HepG2 (cell line): Measurements from ENCODE around the gene GRIK5. TPM values are rescaled to one million over a fixed set of nuclear protein-coding genes. Genes with fewer than 3 reads are reported as not detected.

Experiments used
- ATAC-seq: fragments of 200-7000 bp; cut with Tn5 transposase; 3 replicates; pipeline ENCODE4 v1.9.1; 2020; ENCODE audit warnings: mild to moderate bottlenecking, moderate library complexity
- BruUV-seq: library from RNA; stranded (reverse); fragments of 400-500 nt; replicated peaks from 2 replicates; lab custom pipeline; 2021; lab: Mats Ljungman, UMichigan
- CTCF ChIA-PET: fragments of 300-600 bp; formaldehyde crosslinking; extraction: SDS; loops from one replicate; lab custom pipeline; 2021; ENCODE audit warnings: low total read pairs, inconsistent platforms, low intra/inter-chr PET ratio; lab: Yijun Ruan, JAX
- POLR2A ChIA-PET: fragments of 350-600 bp; sonication (Branson Sonifier 250); formaldehyde crosslinking; loops from one replicate; lab custom pipeline; 2020; ENCODE audit warnings: antibody characterized with exemption, inconsistent platforms; lab: Yijun Ruan, JAX
- DNase-seq: peaks from one replicate; pipeline ENCODE4 v3.0.0-alpha.2; 2015; ENCODE audit warnings: low spot score
- FAIRE-seq: peaks from 3 replicates; lab custom pipeline; 2011; peaks lifted over from hg19 to GRCh38; lab: Jason Lieb, UNC
- H2AFZ ChIP-seq: one replicate; pipeline ENCODE4 v1.6.1; 2011; ENCODE audit warnings: low read length, inconsistent platforms
- H3K27ac ChIP-seq: fragments of 300-600 bp; 3 replicates; pipeline ENCODE4 v1.8.0; 2011; ENCODE audit warnings: mixed run types, mild to moderate bottlenecking, mixed read lengths, low read length, inconsistent platforms; ENCODE audit not compliant: insufficient read depth; ENCODE audit errors: extremely low read length
- H3K27me3 ChIP-seq, 2 experiments: fragments of 200-600 bp in 1 of 2; 2 replicates in 1 of 2; 3 replicates in 1 of 2; pipeline versions ENCODE4 v1.6.0 to v1.8.0; 2011; ENCODE audit warnings: low read length in 2 of 2, mild to moderate bottlenecking in 2 of 2, moderate library complexity in 2 of 2, inconsistent platforms in 1 of 2; ENCODE audit not compliant: insufficient read depth in 2 of 2, control insufficient read depth in 1 of 2
- H3K36me3 ChIP-seq, 2 experiments: fragments of 200-600 bp in 1 of 2; replicated peaks in 1 of 2; 2 replicates in 1 of 2; 3 replicates in 1 of 2; pipeline versions ENCODE4 v1.5.1 to v1.8.0; 2011; ENCODE audit warnings: low read length in 2 of 2, inconsistent platforms in 1 of 2; ENCODE audit not compliant: insufficient read depth in 2 of 2, control insufficient read depth in 1 of 2
- H3K4me1 ChIP-seq: 2 replicates; pipeline ENCODE4 v1.5.1; 2012; ENCODE audit warnings: low read length, inconsistent platforms; ENCODE audit not compliant: insufficient read depth
- H3K4me2 ChIP-seq: 2 replicates; pipeline ENCODE4 v1.6.0; 2011; ENCODE audit warnings: low read depth, low read length, inconsistent platforms
- H3K4me3 ChIP-seq, 3 experiments: fragments of 200-600 bp in 1 of 3; sonication (generic), shearing (Covaris generic) in 1 of 3; replicated peaks in 1 of 3; 2 replicates each; pipeline ENCODE4 v1.5.1; 2011 to 2016; ENCODE audit warnings: low read length in 3 of 3, inconsistent platforms in 2 of 3, low read depth in 2 of 3, mild to moderate bottlenecking in 2 of 3, control low read depth in 1 of 3, mixed read lengths in 1 of 3; ENCODE audit not compliant: insufficient read depth in 1 of 3
- H3K79me2 ChIP-seq: one replicate; pipeline ENCODE4 v1.6.1; 2011; ENCODE audit warnings: low read length, inconsistent platforms; ENCODE audit not compliant: insufficient read depth
- H3K9ac ChIP-seq: 2 replicates; pipeline ENCODE4 v1.6.0; 2011; ENCODE audit warnings: mild to moderate bottlenecking, low read depth, low read length, inconsistent platforms; ENCODE audit not compliant: insufficient read depth
- H3K9me3 ChIP-seq: 2 replicates; pipeline ENCODE4 v1.5.1; 2012; ENCODE audit warnings: mild to moderate bottlenecking, low read length
- H4K20me1 ChIP-seq: 2 replicates; pipeline ENCODE4 v1.6.0; 2011; ENCODE audit warnings: inconsistent platforms, mild to moderate bottlenecking, low read length, moderate library complexity; ENCODE audit not compliant: insufficient read depth
- ARID4A ChIP-seq: sonication (generic); formaldehyde crosslinking; IDR thresholded peaks from 2 replicates; pipeline ENCODE4 v1.5.0; 2020; ENCODE audit warnings: mild to moderate bottlenecking, missing genetic modification reagents, borderline replicate concordance
- CBFB ChIP-seq: sonication (generic); formaldehyde crosslinking; IDR thresholded peaks from 2 replicates; pipeline ENCODE4 v1.4.0; 2020; ENCODE audit warnings: missing genetic modification reagents
- CENPT ChIP-seq: sonication (generic); formaldehyde crosslinking; IDR thresholded peaks from 2 replicates; pipeline ENCODE4 v1.8.0; 2022; ENCODE audit warnings: low read depth, mild to moderate bottlenecking, moderate library complexity, missing genetic modification reagents
- ELF1 ChIP-seq: sonication (generic); formaldehyde crosslinking; IDR thresholded peaks from 2 replicates; pipeline ENCODE4 v1.4.0; 2020; ENCODE audit warnings: missing genetic modification reagents
- IRF1 ChIP-seq: sonication (generic); formaldehyde crosslinking; IDR thresholded peaks from 2 replicates; pipeline ENCODE4 v1.4.0; 2020; ENCODE audit warnings: low read depth, mild to moderate bottlenecking, missing genetic modification reagents
- NCOA2 ChIP-seq: sonication (generic); formaldehyde crosslinking; IDR thresholded peaks from 2 replicates; pipeline ENCODE4 v1.8.0; 2022; ENCODE audit warnings: inconsistent platforms
- NFRKB ChIP-seq: fragments of 450-650 bp; IDR thresholded peaks from 2 replicates; pipeline ENCODE4 v1.6.1; 2017
- NR3C1 ChIP-seq: sonication (generic); formaldehyde crosslinking; IDR thresholded peaks from 2 replicates; pipeline ENCODE4 v1.4.0; 2020; ENCODE audit warnings: missing genetic modification reagents
- RFXANK ChIP-seq: IDR thresholded peaks from 2 replicates; pipeline ENCODE4 v1.6.1; 2016
- RNF219 ChIP-seq: sonication (generic); formaldehyde crosslinking; IDR thresholded peaks from 2 replicates; pipeline ENCODE4 v1.5.0; 2020; ENCODE audit warnings: mild to moderate bottlenecking, missing genetic modification reagents
- TRAFD1 ChIP-seq: sonication (generic); formaldehyde crosslinking; IDR thresholded peaks from 2 replicates; pipeline ENCODE4 v1.5.1; 2020; ENCODE audit warnings: missing genetic modification reagents, mild to moderate bottlenecking, borderline replicate concordance
- ZBTB3 ChIP-seq: sonication (generic); formaldehyde crosslinking; IDR thresholded peaks from 2 replicates; pipeline ENCODE4 v1.4.0; 2020; ENCODE audit warnings: low read depth, mild to moderate bottlenecking, moderate library complexity, missing genetic modification reagents, borderline replicate concordance
- ZNF138 ChIP-seq: sonication (generic); formaldehyde crosslinking; IDR thresholded peaks from 2 replicates; pipeline ENCODE4 v1.5.0; 2020; ENCODE audit warnings: mild to moderate bottlenecking, low read depth, missing genetic modification reagents
- ZNF17 ChIP-seq: sonication (generic); formaldehyde crosslinking; IDR thresholded peaks from 2 replicates; pipeline ENCODE4 v1.5.0; 2020; ENCODE audit warnings: mild to moderate bottlenecking, missing genetic modification reagents
- WGBS: methylation state at CpG from one replicate; pipeline ENCODE4 v1.1.6; 2017; ENCODE audit warnings: low lambda C conversion rate; 5-methylcytosine and 5-hydroxymethylcytosine counted together
- in situ Hi-C: cut with HindIII; loops from 2 replicates; pipeline ENCODE4 v1.10.0; 2017; ENCODE audit warnings: low pct_unique_long_range_greater_than_20kb; ENCODE audit not compliant: extremely low pct_ligation_motif_present
- intact Hi-C: fragments of 100-400 bp; cut with micrococcal nuclease; formaldehyde crosslinking; loops from one replicate; pipeline ENCODE4 v1.10.0; 2022; ENCODE audit not compliant: unreplicated experiment
- polyA plus RNA-seq, 8 experiments: library from polyadenylated mRNA; depleted of rRNA in 3 of 8; stranded (reverse) in 7 of 8; unstranded in 1 of 8; fragments of >200 nt; fragmentation: Illumina TruSeq in 4 of 8; extraction: Trizol in 4 of 8; gene quantifications; 2 replicates each; pipeline versions ENCODE4 v1.2.1 to v1.2.3, GENCODE V29; 2011 to 2016; ENCODE audit warnings: low read depth in 4 of 8, missing spikeins in 1 of 8, mixed read lengths in 1 of 8; ENCODE audit not compliant: insufficient read depth in 1 of 8
- total RNA-seq, 5 experiments: library from RNA; depleted of rRNA; stranded (reverse); fragments of >200 nt; fragmentation: Illumina TruSeq; extraction: Trizol; gene quantifications; 2 replicates each; pipeline ENCODE4 v1.2.3, GENCODE V29; 2016; ENCODE audit warnings: low read depth in 1 of 5

The GRIK5 gene
- total and polyA plus RNA-seq, 2 of the 13 experiments (the other 11 are each of a cell fraction or from before 2014, with no cell fraction given): not detected

- no peaks in the 10 kb centered on the region for H3K4me1 ChIP-seq
- no peak for DNase-seq
- H3K4me3 ChIP-seq: no peak overlapping the region
- ChIA-PET POLR2A (no interaction called here), CTCF (no interaction called here)
- no peak overlapping the region for H3K4me2 ChIP-seq
- H4K20me1 ChIP-seq: no peaks in the 10 kb centered on the region
- no peak for FAIRE-seq
- no peaks in the 10 kb centered on the region for H3K79me2 ChIP-seq
- H3K36me3 ChIP-seq: no peaks in the 10 kb centered on the region
- peaks cover 0 to 15% of the 10 kb centered on the region in 2 experiments; a peak in 2 of 5 replicates for H3K27me3 ChIP-seq
- in situ Hi-C loops (no loop called here), intact Hi-C loops (no loop called here)
- BruUV-seq: no TSS peak
- no peak overlapping the region for H2AFZ ChIP-seq
- H3K9me3 ChIP-seq: no peaks in the 10 kb centered on the region
- no peak overlapping the region for H3K27ac ChIP-seq
- 2% methylated on average over 5 of the region's 5 CpGs for WGBS
- ATAC-seq: no peak
- H3K9ac ChIP-seq: no peak overlapping the region
- no peak for TF ChIP-seq CBFB (CRISPR knock-in tag)
- TF ChIP-seq IRF1 (CRISPR knock-in tag): no peak
- no peak for TF ChIP-seq NR3C1 (CRISPR knock-in tag)
- no peak for TF ChIP-seq ZBTB3
- no peak for TF ChIP-seq ZNF138 (CRISPR knock-in tag)
- TF ChIP-seq CENPT (CRISPR knock-in tag): no peak
- TF ChIP-seq RFXANK (CRISPR knock-in tag): no peak
- no peak for TF ChIP-seq ARID4A (CRISPR knock-in tag)
- TF ChIP-seq RNF219 (CRISPR knock-in tag): no peak
- TF ChIP-seq ELF1 (CRISPR knock-in tag): no peak
- TF ChIP-seq TRAFD1 (CRISPR knock-in tag): no peak
- no peak for TF ChIP-seq NCOA2
- TF ChIP-seq ZNF17 (CRISPR knock-in tag): no peak
- no peak for TF ChIP-seq NFRKB
These were observed 37.6 kb downstream of the GRIK5 start for GRCh38 chr19:42032431-42032830.
